Fibroblast of skin of right quadriceps (primary cell): ENCODE measurements around the gene RHOH.
A peak's percentile ranks its signal among the peaks of the same experiment; 100 is the strongest.
"Not testable (repeated sequence)": the region's sequence is repeated elsewhere in the genome, so short reads cannot be mapped to it uniquely, and the experiment has no call there.

Source experiments
- DNase-seq: peaks from one replicate; pipeline ENCODE4 v3.0.0-alpha.2; 2013

RHOH gene

DNA sequence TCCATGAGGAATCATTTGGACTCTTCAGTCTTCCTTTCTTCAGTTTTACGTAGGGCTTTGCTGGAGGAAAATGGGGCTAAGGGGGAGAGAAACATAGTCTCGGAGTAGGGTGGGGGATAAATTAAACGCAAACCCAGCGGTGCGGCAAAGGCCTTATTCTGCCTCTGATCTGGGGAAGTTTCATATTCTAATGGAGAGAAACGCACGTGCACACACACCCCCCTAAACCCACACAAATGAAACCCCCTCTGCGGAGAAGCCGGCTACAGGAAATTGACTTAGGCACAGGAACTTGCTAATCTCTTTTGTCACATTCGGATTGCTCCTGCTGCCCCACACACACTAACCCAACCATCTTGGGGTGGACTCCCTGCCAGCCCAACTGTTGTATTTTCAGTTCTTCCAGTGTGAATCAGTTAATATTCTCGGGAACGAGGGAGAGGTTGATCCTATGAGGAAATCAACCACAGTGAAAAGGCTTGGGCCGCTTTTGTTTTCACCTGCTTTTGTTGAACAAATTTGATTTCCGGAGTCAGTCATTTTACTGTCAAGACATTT lies at the start of gene RHOH:
Gene RHOH, plus strand, starts transcription at position 308 of the 558 bp plus-strand sequence. CDS start 46,356 bp downstream, outside the sequence.
- DNase-seq: no peak

- DNase-seq: not testable (repeated sequence)
Measured at GRCh38 chr4:40147490-40147889, 49.3 kb upstream of the RHOH start.

DNA sequence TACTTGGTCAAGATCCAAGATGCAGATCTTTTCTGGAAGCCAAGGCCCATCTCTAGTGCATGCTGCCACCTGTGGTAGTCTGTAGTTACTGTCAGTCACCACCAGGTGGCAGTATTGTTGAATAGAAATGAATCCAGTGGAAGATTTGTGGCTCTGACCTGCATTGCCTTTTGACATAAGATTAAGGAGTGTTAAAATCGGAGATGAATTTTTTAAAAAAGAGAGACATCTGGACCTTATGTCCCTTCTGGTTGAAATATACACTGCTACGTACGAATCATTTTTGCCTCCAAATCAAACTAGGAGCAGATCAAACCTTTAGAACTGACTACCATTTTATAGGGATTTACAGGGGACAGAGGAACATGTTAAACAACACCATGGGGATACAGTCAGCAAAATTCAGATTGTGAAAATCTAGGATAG lies 46.9 kb upstream of the RHOH start:
- peak; percentile 64 for DNase-seq

GRCh38 chr4:40150932-40151331 lies 45.9 kb upstream of the RHOH start:
- DNase-seq: no peak

DNA sequence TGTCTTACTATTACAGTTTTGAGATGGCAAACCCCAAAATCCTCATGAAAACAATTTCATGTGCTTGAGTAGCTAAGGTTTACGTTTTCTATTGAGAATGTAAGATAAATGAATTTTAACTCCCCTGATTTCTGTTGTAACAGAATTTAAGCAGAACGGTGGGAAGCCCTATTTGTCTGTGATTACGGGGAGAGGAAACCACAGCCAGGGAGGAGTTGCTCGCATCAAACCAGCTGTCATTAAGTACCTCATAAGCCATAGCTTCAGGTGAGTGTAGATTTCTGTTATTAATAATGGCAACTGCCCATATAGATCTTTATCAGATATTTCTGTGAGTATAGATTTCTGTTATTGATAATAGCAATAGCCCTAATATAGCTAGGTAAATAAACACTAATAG lies 44.2 kb upstream of the RHOH start:
- no peak for DNase-seq

GRCh38 chr4:40157436-40157835 lies 39.4 kb upstream of the RHOH start:
- DNase-seq: no peak

- DNase-seq: no peak
Measured at GRCh38 chr4:40160258-40160657, 36.6 kb upstream of the RHOH start.

- no peak for DNase-seq
Measured at GRCh38 chr4:40164459-40164858, 32.4 kb upstream of the RHOH start.

DNA sequence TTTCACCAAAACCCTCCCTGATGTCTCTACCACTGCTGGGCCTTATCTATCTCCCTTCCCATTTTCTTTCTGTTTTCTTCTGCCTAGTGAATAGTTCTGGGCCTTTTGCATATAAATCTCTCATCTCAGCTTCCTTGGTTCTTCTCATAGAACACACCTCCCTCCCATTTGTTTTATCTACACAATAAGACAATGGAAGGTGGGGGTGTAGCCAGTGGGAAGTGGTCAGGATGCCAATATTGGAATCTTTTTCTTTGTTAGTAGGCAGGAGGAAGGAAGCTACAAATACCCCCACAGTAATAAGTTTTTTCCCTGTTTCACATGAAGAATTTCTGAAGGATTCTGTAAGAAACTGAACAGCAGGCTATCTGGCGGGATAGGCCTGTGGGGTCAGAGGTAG lies 30.9 kb upstream of the RHOH start:
- DNase-seq: no peak

GRCh38 chr4:40168070-40168469 lies 28.8 kb upstream of the RHOH start:
- no peak for DNase-seq

DNA sequence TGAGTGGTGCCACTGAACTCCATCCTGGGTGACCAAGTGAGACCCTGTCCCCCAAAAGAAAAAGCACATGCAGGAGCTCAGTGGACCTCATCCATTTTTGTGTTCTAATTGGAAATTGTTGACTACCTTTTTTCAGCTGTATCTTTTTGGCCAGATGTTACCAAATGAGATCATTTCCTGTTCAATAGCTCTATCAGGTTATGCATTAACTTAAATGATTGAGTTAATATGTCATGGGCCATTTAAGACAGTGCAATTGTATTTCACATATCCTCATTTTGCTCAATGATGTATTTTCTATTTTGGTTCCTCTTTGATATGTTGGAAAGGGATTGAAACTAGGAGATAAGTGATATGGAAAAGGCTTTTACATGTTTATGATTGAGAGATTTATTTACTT lies 26.2 kb upstream of the RHOH start:
- no peak for DNase-seq

DNA sequence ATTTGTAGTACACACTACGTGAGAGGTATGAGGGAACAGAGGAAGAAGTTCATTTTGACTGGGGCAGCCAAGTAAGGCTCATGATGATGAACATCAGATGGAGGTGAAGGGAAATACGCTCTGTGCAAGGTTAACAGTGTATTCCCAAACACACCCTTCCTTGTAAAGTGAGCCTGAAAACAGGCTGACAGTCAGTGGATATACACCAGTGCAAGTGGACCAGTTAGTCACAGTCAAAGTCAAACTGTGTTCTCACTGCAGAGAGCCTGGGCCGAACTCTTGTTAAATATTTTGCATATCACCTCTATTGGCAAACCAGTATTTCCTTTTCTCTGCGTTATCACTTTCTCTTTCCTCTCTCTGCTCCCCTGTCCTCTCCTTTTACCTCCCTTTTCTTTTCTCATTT lies 23.4 kb upstream of the RHOH start:
- no peak for DNase-seq

DNA sequence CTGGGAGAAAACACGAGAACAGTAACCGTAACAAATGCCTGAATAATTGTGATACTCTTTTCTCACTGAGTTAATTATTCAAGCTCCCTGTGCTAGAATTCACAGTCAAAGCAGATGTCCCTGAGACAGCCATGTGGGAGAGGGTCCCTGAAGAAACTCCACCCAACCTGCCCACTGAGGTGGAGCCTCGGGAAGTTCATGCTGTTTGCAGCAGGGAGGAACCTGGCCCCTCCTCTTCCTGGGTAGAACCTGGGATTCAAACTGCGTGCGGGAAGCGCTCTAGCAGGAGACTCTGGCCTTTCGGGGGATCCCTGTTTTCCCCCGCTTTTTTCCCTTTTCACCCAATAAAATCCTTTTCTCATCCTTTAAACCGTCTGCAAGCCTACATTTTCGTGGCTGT lies 20.2 kb upstream of the RHOH start:
- no peak for DNase-seq

GRCh38 chr4:40177591-40177990 lies 19.2 kb upstream of the RHOH start:
- DNase-seq: no peak

- no peak for DNase-seq
Measured at GRCh38 chr4:40178672-40179071, 18.2 kb upstream of the RHOH start.

- no peak for DNase-seq
Measured at GRCh38 chr4:40179360-40179759, 17.5 kb upstream of the RHOH start.

DNA sequence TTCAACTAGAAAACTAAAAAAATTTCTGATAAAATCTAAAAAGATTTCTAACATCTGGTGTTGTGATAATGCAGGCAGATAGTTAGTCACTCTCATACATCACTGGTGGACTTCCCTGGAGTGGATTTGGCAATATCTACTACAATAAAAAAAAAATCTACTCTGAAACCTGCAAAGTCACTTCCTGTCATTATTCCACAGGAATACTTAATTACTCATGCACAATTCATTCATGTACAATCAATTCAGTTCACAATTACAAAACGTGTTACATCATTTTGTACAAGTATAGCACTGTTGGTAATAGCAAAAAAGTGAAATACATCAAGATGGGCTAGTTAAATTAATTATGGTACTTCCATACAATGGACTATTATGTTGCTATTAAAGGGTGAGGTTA lies 16.5 kb upstream of the RHOH start:
- DNase-seq: peak; percentile 91

GRCh38 chr4:40182001-40182400 lies 14.8 kb upstream of the RHOH start:
- DNase-seq: no peak

- DNase-seq: no peak
Measured at GRCh38 chr4:40182954-40183353, 13.9 kb upstream of the RHOH start.

- no peak for DNase-seq
Measured at GRCh38 chr4:40183615-40184411, 13.0 kb upstream of the RHOH start.

DNA sequence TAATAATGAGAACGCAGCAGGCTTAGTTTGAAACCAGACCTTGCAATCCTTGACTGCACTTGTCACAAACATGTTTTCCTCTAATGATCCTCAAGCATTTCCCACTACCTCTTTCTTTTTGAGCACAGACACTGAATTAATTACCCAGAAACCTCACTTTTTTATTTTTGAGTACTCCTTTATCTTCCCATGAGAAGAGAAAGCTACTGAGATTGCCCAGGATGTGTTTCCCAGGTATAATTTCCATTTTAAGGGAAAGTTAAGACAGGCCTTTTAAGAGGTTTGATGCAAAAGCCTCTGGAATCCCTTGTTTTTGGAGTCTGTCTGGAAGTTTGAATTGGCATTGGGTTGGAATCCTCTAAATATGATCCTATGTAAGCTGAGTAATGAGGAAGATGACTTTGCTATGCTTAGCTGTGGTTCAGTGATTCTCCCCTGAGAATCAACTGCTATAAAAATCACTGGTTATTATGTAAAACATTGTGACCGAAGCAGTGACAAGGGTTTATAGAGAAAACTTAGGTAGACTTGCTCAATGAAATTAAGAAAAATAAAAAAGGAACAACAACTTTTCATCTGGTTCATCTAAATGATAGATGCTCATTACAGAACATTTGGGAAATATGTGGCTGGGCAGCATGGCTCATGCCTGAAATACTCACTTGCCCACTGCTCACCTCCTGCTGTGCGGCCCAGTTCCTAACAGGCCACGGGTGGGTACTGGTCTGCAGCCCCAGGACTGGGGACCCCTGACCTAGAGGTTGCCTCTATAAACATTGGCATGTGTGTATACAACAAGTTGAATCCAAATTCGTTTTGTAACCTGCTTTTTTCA lies 10.8 kb upstream of the RHOH start:
- DNase-seq: peak; percentile 62

GRCh38 chr4:40186665-40187014 lies 10.2 kb upstream of the RHOH start:
- no peak for DNase-seq

DNA sequence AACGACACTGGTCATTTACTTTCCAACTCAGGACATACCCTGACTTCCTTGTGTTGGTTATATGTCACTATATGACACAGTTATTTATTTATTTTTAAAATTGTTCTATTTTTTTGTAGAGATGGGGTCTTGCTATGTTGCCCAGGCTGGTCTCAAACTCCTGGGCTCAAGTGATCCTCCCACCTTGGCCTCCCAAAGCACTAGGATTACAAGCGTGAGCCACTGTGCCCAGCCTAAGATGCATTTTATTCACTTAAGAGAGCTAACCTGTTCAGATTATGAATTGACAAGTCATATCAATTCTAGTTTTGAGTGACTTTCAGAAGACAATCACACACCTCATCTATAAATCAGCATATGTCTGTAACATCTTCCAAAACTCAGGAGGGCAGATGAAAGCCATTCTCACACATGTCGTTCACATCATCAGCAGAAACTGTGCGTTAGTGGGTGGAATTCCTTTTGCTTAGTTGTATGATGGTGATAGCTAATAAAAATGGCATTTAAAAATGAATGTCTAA lies 9.4 kb upstream of the RHOH start:
- no peak for DNase-seq

DNA sequence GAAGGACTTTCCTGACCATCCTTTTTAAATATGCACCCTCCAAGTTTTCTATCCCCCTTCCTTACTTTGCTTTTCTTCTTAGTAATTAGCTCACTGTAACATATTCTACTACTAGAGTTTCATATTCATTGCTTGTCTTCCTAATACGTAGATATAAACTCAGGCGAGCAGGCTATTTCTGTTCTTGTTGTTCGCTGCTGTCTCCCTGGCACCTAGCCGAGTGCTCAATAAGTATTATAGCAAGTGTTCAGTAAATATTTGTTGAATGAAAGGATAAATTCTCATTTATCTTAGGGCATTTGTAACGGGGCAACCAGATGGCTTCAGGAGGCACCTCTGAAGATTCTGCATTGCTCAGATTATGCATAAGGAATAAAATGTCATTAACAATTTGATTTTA lies 6.8 kb upstream of the RHOH start:
- no peak for DNase-seq
